Stimulated activated naive CD4-positive, alpha-beta T cell (primary cell): Measurements from ENCODE around the gene GOLIM4.
"Not testable (repeated sequence)": the region's sequence is repeated elsewhere in the genome, so short reads cannot be mapped to it uniquely, and the experiment has no call there.

Experiments used
- DNase-seq, 6 experiments: peaks; one replicate each; lab custom pipeline; 2025; lab: John Stamatoyannopoulos, UW

GOLIM4 gene

GRCh38 chr3:168077091-168077490 is 18.6 kb downstream of the GOLIM4 start:
- DNase-seq: no peak

GRCh38 chr3:168073842-168074605 is 21.7 kb downstream of the GOLIM4 start:
- DNase-seq: no peak

GRCh38 chr3:168072323-168072650 is 23.4 kb downstream of the GOLIM4 start:
- no peak for DNase-seq

- DNase-seq: no peak
Measured at GRCh38 chr3:168071591-168072322, 24.0 kb downstream of the GOLIM4 start.

GRCh38 chr3:168070919-168071318 is 24.8 kb downstream of the GOLIM4 start:
- DNase-seq: no peak

GRCh38 chr3:168068346-168068745 is 27.4 kb downstream of the GOLIM4 start:
- no peak for DNase-seq

- DNase-seq: no peak
Measured at GRCh38 chr3:168066882-168067281, 28.8 kb downstream of the GOLIM4 start.

- no peak for DNase-seq
Measured at GRCh38 chr3:168065569-168065968, 30.2 kb downstream of the GOLIM4 start.

GRCh38 chr3:168063122-168063521 is 32.6 kb downstream of the GOLIM4 start:
- no peak for DNase-seq

GRCh38 chr3:168062679-168063078 is 33.0 kb downstream of the GOLIM4 start:
- DNase-seq: no peak

- no peak for DNase-seq
Measured at GRCh38 chr3:168061332-168061996, 34.3 kb downstream of the GOLIM4 start.

GRCh38 chr3:168060317-168060716 is 35.4 kb downstream of the GOLIM4 start:
- no peak for DNase-seq

GRCh38 chr3:168058481-168058880 is 37.2 kb downstream of the GOLIM4 start:
- DNase-seq: no peak

GRCh38 chr3:168056398-168057230 is 39.1 kb downstream of the GOLIM4 start:
- not testable (repeated sequence) for DNase-seq

GRCh38 chr3:168054447-168054846 is 41.3 kb downstream of the GOLIM4 start:
- no peak for DNase-seq

GRCh38 chr3:168053115-168053514 is 42.6 kb downstream of the GOLIM4 start:
- no peak for DNase-seq

GRCh38 chr3:168052515-168052914 is 43.2 kb downstream of the GOLIM4 start:
- DNase-seq: no peak

- no peak for DNase-seq
Measured at GRCh38 chr3:168051531-168052471, 43.9 kb downstream of the GOLIM4 start.

GRCh38 chr3:168051070-168051469 is 44.7 kb downstream of the GOLIM4 start:
- no peak for DNase-seq

GRCh38 chr3:168049367-168049974 is 46.3 kb downstream of the GOLIM4 start:
- DNase-seq: no peak
